ENCODE data around the gene ZNF471.

DNA sequence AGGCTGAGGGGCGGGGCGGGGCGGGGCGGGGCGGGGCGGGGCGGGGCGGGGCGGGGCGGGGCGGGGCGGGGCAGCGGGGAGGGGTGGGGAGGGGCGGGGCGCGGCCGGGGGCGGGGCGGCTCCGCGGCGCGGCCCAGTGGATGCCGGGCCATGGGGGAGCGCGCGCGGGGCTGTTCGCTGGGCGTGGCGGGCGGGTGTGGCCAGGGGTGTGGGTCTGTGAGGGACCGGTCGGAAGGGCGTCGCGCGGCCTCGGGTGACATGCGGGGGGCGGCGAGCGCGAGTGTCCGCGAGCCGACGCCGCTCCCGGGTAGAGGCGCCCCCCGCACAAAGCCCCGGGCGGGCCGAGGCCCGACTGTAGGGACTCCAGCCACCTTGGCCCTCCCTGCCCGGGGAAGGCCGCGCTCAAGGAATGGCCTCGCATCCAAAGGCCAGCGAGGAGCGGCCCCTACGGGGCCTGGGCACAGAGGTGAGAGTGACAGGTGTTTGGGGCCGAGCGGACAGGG lies 31.2 kb downstream of the ZNF471 start, which contains the start of gene ZFP28:
- TF ChIP-seq, protein P1, sequence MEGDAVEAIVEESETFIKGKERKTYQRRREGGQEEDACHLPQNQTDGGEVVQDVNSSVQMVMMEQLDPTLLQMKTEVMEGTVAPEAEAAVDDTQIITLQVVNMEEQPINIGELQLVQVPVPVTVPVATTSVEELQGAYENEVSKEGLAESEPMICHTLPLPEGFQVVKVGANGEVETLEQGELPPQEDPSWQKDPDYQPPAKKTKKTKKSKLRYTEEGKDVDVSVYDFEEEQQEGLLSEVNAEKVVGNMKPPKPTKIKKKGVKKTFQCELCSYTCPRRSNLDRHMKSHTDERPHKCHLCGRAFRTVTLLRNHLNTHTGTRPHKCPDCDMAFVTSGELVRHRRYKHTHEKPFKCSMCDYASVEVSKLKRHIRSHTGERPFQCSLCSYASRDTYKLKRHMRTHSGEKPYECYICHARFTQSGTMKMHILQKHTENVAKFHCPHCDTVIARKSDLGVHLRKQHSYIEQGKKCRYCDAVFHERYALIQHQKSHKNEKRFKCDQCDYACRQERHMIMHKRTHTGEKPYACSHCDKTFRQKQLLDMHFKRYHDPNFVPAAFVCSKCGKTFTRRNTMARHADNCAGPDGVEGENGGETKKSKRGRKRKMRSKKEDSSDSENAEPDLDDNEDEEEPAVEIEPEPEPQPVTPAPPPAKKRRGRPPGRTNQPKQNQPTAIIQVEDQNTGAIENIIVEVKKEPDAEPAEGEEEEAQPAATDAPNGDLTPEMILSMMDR (conservative IDR thresholded peaks at IDR 0.05; ENCODE audit: low read depth in 2 of 2) = peak in 1 of 2 experiments; percentile 3; a peak in 1 of 4 replicates
- peak; percentile 24; the same call in 1 of the 2 replicates for TF ChIP-seq POLR2AphosphoS5 (IDR thresholded peaks at IDR 0.05; ENCODE audit: low read depth)
- TF ChIP-seq, protein P2, sequence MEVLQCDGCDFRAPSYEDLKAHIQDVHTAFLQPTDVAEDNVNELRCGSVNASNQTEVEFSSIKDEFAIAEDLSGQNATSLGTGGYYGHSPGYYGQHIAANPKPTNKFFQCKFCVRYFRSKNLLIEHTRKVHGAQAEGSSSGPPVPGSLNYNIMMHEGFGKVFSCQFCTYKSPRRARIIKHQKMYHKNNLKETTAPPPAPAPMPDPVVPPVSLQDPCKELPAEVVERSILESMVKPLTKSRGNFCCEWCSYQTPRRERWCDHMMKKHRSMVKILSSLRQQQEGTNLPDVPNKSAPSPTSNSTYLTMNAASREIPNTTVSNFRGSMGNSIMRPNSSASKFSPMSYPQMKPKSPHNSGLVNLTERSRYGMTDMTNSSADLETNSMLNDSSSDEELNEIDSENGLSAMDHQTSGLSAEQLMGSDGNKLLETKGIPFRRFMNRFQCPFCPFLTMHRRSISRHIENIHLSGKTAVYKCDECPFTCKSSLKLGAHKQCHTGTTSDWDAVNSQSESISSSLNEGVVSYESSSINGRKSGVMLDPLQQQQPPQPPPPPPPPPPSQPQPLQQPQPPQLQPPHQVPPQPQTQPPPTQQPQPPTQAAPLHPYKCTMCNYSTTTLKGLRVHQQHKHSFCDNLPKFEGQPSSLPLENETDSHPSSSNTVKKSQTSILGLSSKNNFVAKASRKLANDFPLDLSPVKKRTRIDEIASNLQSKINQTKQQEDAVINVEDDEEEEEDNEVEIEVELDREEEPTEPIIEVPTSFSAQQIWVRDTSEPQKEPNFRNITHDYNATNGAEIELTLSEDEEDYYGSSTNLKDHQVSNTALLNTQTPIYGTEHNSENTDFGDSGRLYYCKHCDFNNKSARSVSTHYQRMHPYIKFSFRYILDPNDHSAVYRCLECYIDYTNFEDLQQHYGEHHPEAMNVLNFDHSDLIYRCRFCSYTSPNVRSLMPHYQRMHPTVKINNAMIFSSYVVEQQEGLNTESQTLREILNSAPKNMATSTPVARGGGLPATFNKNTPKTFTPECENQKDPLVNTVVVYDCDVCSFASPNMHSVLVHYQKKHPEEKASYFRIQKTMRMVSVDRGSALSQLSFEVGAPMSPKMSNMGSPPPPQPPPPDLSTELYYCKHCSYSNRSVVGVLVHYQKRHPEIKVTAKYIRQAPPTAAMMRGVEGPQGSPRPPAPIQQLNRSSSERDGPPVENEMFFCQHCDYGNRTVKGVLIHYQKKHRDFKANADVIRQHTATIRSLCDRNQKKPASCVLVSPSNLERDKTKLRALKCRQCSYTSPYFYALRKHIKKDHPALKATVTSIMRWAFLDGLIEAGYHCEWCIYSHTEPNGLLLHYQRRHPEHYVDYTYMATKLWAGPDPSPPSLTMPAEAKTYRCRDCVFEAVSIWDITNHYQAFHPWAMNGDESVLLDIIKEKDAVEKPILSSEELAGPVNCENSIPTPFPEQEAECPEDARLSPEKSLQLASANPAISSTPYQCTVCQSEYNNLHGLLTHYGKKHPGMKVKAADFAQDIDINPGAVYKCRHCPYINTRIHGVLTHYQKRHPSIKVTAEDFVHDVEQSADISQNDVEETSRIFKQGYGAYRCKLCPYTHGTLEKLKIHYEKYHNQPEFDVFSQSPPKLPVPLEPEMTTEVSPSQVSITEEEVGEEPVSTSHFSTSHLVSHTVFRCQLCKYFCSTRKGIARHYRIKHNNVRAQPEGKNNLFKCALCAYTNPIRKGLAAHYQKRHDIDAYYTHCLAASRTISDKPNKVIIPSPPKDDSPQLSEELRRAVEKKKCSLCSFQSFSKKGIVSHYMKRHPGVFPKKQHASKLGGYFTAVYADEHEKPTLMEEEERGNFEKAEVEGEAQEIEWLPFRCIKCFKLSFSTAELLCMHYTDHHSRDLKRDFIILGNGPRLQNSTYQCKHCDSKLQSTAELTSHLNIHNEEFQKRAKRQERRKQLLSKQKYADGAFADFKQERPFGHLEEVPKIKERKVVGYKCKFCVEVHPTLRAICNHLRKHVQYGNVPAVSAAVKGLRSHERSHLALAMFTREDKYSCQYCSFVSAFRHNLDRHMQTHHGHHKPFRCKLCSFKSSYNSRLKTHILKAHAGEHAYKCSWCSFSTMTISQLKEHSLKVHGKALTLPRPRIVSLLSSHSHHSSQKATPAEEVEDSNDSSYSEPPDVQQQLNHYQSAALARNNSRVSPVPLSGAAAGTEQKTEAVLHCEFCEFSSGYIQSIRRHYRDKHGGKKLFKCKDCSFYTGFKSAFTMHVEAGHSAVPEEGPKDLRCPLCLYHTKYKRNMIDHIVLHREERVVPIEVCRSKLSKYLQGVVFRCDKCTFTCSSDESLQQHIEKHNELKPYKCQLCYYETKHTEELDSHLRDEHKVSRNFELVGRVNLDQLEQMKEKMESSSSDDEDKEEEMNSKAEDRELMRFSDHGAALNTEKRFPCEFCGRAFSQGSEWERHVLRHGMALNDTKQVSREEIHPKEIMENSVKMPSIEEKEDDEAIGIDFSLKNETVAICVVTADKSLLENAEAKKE (CRISPR knock-in tag; IDR thresholded peaks at IDR 0.05) = no peak
- TF ChIP-seq JUNB (IDR thresholded peaks at IDR 0.05; ENCODE audit: unreplicated experiment) = no peak
- TF ChIP-seq, protein P3, sequence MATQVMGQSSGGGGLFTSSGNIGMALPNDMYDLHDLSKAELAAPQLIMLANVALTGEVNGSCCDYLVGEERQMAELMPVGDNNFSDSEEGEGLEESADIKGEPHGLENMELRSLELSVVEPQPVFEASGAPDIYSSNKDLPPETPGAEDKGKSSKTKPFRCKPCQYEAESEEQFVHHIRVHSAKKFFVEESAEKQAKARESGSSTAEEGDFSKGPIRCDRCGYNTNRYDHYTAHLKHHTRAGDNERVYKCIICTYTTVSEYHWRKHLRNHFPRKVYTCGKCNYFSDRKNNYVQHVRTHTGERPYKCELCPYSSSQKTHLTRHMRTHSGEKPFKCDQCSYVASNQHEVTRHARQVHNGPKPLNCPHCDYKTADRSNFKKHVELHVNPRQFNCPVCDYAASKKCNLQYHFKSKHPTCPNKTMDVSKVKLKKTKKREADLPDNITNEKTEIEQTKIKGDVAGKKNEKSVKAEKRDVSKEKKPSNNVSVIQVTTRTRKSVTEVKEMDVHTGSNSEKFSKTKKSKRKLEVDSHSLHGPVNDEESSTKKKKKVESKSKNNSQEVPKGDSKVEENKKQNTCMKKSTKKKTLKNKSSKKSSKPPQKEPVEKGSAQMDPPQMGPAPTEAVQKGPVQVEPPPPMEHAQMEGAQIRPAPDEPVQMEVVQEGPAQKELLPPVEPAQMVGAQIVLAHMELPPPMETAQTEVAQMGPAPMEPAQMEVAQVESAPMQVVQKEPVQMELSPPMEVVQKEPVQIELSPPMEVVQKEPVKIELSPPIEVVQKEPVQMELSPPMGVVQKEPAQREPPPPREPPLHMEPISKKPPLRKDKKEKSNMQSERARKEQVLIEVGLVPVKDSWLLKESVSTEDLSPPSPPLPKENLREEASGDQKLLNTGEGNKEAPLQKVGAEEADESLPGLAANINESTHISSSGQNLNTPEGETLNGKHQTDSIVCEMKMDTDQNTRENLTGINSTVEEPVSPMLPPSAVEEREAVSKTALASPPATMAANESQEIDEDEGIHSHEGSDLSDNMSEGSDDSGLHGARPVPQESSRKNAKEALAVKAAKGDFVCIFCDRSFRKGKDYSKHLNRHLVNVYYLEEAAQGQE (IDR thresholded peaks at IDR 0.05; ENCODE audit: unreplicated experiment) = no peak

All from GM23338 (cell line).